WI38 (cell line): ENCODE measurements around the gene TBC1D30.

ENCODE experiments used
- H3K4me3 ChIP-seq: 2 replicates; pipeline ENCODE4 v1.5.1; 2011; ENCODE audit warnings: low read depth, mild to moderate bottlenecking, control low read depth, low read length
- TF ChIP-seq, protein P1 (sequence below): IDR thresholded peaks from 2 replicates; pipeline ENCODE4 v1.5.1; 2012; ENCODE audit warnings: low read depth, mild to moderate bottlenecking, control low read depth, low read length

TBC1D30 gene

DNA sequence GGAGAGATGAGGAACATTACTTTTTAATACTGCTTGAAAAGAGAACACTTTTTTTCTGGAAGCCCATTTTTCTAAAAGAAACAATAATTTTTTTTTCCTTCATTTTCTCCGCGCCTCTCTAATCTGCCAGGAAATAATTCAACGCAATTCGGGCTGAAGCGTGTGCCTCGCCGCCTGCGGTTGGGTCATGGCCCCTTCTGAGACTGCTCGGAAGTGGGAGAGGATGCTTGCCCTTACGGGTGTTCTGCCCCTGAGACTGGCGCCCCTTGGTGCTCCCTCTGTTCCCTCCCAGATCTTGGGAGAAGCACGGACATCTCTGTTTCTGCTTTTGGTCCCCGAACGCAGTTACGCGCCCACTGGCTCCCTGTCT, 332 bp upstream of the TBC1D30 start:
- TF ChIP-seq, protein P1, sequence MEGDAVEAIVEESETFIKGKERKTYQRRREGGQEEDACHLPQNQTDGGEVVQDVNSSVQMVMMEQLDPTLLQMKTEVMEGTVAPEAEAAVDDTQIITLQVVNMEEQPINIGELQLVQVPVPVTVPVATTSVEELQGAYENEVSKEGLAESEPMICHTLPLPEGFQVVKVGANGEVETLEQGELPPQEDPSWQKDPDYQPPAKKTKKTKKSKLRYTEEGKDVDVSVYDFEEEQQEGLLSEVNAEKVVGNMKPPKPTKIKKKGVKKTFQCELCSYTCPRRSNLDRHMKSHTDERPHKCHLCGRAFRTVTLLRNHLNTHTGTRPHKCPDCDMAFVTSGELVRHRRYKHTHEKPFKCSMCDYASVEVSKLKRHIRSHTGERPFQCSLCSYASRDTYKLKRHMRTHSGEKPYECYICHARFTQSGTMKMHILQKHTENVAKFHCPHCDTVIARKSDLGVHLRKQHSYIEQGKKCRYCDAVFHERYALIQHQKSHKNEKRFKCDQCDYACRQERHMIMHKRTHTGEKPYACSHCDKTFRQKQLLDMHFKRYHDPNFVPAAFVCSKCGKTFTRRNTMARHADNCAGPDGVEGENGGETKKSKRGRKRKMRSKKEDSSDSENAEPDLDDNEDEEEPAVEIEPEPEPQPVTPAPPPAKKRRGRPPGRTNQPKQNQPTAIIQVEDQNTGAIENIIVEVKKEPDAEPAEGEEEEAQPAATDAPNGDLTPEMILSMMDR = no peak
- peak overlapping the region; percentile 41 for H3K4me3 ChIP-seq

DNA sequence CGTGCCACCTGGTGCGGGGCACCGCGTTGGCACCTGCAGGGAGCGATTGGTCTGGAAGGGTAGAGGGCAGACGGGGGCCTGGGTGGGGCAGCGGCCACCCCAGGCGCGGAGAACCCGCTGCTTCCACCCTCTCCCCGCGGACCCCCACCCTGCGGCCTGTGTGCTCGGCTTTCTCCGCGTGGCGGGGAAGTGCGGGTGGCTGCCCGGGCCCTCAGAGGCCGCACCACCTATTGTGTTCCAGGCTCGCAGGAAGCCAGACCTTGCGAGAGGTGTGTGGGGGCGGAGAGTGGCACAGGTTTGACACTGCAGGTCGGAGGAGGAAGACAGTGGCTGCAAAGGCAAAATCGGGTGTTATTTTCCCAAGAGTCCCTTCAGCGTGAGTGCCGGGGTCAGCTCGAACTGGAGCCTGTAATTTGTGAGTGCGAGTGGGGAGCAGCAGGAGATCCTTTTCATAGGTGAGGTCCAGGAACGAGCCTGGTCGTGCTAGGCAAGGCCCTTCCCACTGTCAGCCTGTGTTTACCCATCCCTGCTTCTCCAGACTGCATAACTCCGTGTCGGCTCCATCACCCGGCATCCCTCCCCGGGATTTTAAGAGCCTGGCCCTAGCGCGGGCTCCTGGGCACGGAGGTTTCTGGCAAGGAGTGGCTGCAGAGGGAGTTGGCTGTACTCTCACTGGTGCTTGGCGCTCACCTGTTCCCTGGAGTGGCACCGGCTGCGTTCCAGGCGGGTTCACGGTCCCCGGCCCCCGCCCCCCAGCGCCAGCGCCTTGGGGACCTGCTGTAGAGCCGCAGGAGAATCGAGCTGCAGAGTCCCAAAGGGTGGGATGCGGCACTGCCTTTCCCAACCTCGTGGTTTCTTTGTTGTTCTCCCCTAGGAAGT, 935 bp downstream of the TBC1D30 start:
- no peak overlapping the region for H3K4me3 ChIP-seq
- TF ChIP-seq, protein P1 = no peak

- TF ChIP-seq, protein P1 = no peak
- no peak overlapping the region for H3K4me3 ChIP-seq
These were observed 1.8 kb downstream of the TBC1D30 start for GRCh38 chr12:64826234-64826633.

DNA sequence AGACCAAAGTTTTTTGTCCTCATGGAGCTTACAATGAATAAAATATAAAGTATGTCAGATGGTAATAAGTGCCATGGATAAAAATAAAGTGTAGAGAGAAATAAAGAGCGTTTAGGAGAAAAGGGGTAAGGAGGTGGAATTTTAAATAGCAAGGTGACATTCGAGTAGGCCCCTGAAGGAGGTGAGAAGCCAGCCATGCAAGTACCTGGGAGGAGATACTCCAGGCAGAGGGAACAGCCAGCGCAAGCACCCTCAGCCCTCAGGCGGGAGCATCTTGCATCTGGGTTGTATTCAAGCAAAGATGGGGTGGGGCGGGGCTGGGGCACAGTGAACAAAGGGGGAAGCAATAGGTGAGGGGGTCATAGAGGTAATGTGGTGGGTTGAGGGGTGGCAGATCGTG, 4.3 kb downstream of the TBC1D30 start:
- TF ChIP-seq, protein P1 = no peak
- H3K4me3 ChIP-seq = no peak overlapping the region

DNA sequence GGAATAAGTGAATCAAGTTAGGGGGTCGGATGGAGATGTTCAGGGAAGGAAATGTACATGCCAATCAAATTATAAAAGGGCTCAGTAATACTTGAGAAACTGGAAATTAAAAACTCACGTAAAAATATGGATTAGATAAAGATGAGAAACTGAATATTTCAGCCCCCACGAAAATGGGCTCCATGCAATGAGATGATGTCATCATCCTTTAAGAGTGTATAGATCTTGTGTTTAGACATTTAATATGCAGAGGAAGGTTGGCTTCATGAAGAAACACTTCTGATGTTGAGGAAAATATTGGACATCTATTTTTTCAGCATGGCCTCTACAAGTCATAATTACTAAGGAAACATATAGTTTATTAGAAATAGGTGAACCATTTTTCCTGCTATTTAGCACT, 9.5 kb downstream of the TBC1D30 start:
- H3K4me3 ChIP-seq = no peak overlapping the region
- TF ChIP-seq, protein P1 = no peak

DNA sequence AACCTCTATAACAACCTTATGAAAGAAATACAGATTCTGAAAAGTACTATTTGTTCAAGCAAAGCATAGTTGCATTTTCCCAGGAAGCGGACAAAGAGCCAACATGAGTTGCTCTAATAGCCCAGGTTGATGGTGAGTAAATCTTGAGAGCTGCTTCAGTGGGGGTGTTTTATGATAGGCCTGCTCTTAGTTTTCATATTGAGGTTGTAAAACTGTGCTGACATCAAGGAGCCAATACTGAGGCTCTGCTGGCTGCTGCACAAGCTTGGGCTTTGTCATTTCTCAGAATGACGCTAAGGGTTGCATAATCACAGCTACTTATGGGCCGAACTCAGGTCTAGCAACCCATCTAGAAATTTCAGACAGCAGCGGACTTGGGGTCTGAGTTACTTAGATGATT, 11.5 kb downstream of the TBC1D30 start:
- TF ChIP-seq, protein P1 = no peak
- no peak overlapping the region for H3K4me3 ChIP-seq

GRCh38 chr12:64836856-64837255, 12.4 kb downstream of the TBC1D30 start:
- TF ChIP-seq, protein P1 = no peak
- H3K4me3 ChIP-seq = no peak overlapping the region
